Loucy (cell line): ENCODE results near the gene TMCO2.

ENCODE experiments used
- EZH2phosphoT487 ChIP-seq: fragments of 200-600 bp; IDR thresholded peaks from 2 replicates; pipeline ENCODE4 v1.6.1; 2018; ENCODE audit warnings: antibody characterized with exemption, mild to moderate bottlenecking, moderate library complexity, borderline replicate concordance
- TF ChIP-seq, protein P1 (sequence below): fragments of 200-600 bp; sonication (generic); conservative IDR thresholded peaks from 2 replicates; pipeline ENCODE4 v1.5.1; 2014; ENCODE audit warnings: mild to moderate bottlenecking, antibody characterized with exemption, low read length

DNA sequence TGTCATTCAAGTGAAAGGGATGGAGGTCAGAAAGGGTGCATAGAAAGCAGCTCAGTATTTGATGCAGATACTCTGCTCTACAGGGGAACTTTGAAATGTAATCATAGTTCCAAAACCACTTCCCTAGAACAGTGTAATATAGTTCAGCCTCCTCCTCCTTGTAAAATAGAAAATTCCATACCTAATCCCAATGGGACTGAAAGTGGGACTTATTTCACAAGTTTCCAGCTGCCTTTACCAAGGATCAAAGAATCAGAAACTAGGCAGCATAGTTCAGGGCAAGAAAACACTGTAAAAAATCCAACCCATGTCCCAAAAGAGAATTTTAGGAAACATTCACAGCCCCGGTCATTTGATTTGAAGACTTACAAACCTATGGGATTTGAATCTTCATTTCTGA is 8.1 kb upstream of the TMCO2 start:
- TF ChIP-seq, protein P1, sequence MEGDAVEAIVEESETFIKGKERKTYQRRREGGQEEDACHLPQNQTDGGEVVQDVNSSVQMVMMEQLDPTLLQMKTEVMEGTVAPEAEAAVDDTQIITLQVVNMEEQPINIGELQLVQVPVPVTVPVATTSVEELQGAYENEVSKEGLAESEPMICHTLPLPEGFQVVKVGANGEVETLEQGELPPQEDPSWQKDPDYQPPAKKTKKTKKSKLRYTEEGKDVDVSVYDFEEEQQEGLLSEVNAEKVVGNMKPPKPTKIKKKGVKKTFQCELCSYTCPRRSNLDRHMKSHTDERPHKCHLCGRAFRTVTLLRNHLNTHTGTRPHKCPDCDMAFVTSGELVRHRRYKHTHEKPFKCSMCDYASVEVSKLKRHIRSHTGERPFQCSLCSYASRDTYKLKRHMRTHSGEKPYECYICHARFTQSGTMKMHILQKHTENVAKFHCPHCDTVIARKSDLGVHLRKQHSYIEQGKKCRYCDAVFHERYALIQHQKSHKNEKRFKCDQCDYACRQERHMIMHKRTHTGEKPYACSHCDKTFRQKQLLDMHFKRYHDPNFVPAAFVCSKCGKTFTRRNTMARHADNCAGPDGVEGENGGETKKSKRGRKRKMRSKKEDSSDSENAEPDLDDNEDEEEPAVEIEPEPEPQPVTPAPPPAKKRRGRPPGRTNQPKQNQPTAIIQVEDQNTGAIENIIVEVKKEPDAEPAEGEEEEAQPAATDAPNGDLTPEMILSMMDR: no peak
- no peak for TF ChIP-seq EZH2phosphoT487
